ENCODE measurements around the gene FRMPD2. TPM values are rescaled to one million over a fixed set of nuclear protein-coding genes. Genes with fewer than 3 reads are reported as not detected.

The FRMPD2 gene
- total and polyA plus RNA-seq, 4 donors = 0.28 TPM; not detected in 3

DNA sequence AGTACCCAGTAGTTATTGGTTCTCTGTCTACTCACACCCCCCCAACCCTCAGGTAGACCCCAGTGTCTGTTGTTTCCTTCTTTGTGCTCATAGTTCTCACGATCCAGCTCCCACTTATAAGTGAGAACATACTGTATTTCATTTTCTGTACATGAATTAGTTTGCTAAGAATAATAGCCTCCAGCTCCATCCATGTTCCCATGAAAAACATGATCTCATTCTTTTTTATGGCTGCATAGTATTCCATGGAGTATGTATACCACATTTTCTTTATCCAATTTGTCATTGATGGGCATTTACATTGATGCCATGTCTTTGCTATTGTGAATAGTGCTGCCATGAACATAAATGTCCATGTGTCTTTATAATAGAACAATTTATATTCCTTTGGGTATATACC, 2.6 kb upstream of the FRMPD2 start:
- DNase-seq (ENCODE audit: low spot score) = no peak
- Histone ChIP-seq H3K27me3 (ENCODE audit: control insufficient read depth in 4 of 4, insufficient read depth in 4 of 4, low read length in 3 of 4) (no peaks in the 10 kb centered on the region), H3K4me1 (ENCODE audit: control insufficient read depth in 4 of 4, insufficient read depth in 4 of 4, low read length in 3 of 4) (no peaks in the 10 kb centered on the region), H3K4me3 (ENCODE audit: low read depth in 1 of 3, low read length in 3 of 3) (no peak overlapping the region), H3K36me3 (ENCODE audit: control insufficient read depth in 4 of 4, insufficient read depth in 3 of 4, low read depth in 1 of 4, low read length in 3 of 4) (no peaks in the 10 kb centered on the region), H3K9me3 (ENCODE audit: control insufficient read depth in 4 of 4, low read length in 3 of 4) (no peaks in the 10 kb centered on the region), H3K9ac (ENCODE audit: low read depth in 1 of 2, low read length in 2 of 2) (no peak overlapping the region), H3K27ac (ENCODE audit: low read depth in 1 of 2, low read length in 2 of 2) (no peak overlapping the region)
- WGBS = 94% methylated on average over 1 of the region's 1 CpG
- no peak for TF ChIP-seq EGR1 (IDR thresholded peaks at IDR 0.05; ENCODE audit: low read depth in 2 of 2)
- TF ChIP-seq FOXA2 (IDR thresholded peaks at IDR 0.05) = no peak
- TF ChIP-seq NR2F2 (IDR thresholded peaks at IDR 0.05) = no peak
- TF ChIP-seq, protein P1, sequence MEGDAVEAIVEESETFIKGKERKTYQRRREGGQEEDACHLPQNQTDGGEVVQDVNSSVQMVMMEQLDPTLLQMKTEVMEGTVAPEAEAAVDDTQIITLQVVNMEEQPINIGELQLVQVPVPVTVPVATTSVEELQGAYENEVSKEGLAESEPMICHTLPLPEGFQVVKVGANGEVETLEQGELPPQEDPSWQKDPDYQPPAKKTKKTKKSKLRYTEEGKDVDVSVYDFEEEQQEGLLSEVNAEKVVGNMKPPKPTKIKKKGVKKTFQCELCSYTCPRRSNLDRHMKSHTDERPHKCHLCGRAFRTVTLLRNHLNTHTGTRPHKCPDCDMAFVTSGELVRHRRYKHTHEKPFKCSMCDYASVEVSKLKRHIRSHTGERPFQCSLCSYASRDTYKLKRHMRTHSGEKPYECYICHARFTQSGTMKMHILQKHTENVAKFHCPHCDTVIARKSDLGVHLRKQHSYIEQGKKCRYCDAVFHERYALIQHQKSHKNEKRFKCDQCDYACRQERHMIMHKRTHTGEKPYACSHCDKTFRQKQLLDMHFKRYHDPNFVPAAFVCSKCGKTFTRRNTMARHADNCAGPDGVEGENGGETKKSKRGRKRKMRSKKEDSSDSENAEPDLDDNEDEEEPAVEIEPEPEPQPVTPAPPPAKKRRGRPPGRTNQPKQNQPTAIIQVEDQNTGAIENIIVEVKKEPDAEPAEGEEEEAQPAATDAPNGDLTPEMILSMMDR (IDR thresholded peaks at IDR 0.05; ENCODE audit: low read depth, low read length, missing input control) = no peak
- TF ChIP-seq HNF4A (conservative IDR thresholded peaks at IDR 0.05) = no peak
- TF ChIP-seq RXRA (IDR thresholded peaks at IDR 0.05) = no peak
- no peak for TF ChIP-seq TAF1 (conservative IDR thresholded peaks at IDR 0.05)
- TF ChIP-seq, protein P2, sequence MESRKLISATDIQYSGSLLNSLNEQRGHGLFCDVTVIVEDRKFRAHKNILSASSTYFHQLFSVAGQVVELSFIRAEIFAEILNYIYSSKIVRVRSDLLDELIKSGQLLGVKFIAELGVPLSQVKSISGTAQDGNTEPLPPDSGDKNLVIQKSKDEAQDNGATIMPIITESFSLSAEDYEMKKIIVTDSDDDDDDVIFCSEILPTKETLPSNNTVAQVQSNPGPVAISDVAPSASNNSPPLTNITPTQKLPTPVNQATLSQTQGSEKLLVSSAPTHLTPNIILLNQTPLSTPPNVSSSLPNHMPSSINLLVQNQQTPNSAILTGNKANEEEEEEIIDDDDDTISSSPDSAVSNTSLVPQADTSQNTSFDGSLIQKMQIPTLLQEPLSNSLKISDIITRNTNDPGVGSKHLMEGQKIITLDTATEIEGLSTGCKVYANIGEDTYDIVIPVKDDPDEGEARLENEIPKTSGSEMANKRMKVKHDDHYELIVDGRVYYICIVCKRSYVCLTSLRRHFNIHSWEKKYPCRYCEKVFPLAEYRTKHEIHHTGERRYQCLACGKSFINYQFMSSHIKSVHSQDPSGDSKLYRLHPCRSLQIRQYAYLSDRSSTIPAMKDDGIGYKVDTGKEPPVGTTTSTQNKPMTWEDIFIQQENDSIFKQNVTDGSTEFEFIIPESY (IDR thresholded peaks at IDR 0.05) = no peak
- TF ChIP-seq, protein P3, sequence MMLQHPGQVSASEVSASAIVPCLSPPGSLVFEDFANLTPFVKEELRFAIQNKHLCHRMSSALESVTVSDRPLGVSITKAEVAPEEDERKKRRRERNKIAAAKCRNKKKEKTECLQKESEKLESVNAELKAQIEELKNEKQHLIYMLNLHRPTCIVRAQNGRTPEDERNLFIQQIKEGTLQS (IDR thresholded peaks at IDR 0.05) = no peak
- TF ChIP-seq, protein P4, sequence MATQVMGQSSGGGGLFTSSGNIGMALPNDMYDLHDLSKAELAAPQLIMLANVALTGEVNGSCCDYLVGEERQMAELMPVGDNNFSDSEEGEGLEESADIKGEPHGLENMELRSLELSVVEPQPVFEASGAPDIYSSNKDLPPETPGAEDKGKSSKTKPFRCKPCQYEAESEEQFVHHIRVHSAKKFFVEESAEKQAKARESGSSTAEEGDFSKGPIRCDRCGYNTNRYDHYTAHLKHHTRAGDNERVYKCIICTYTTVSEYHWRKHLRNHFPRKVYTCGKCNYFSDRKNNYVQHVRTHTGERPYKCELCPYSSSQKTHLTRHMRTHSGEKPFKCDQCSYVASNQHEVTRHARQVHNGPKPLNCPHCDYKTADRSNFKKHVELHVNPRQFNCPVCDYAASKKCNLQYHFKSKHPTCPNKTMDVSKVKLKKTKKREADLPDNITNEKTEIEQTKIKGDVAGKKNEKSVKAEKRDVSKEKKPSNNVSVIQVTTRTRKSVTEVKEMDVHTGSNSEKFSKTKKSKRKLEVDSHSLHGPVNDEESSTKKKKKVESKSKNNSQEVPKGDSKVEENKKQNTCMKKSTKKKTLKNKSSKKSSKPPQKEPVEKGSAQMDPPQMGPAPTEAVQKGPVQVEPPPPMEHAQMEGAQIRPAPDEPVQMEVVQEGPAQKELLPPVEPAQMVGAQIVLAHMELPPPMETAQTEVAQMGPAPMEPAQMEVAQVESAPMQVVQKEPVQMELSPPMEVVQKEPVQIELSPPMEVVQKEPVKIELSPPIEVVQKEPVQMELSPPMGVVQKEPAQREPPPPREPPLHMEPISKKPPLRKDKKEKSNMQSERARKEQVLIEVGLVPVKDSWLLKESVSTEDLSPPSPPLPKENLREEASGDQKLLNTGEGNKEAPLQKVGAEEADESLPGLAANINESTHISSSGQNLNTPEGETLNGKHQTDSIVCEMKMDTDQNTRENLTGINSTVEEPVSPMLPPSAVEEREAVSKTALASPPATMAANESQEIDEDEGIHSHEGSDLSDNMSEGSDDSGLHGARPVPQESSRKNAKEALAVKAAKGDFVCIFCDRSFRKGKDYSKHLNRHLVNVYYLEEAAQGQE (IDR thresholded peaks at IDR 0.05) = no peak
- no peak for TF ChIP-seq SP1 (IDR thresholded peaks at IDR 0.05)
- TF ChIP-seq FOXA1 (IDR thresholded peaks at IDR 0.05) = no peak
- no peak for TF ChIP-seq GABPA (IDR thresholded peaks at IDR 0.05 in 1 of 2, conservative IDR thresholded peaks at IDR 0.05 in 1 of 2)
- no peak for TF ChIP-seq YY1 (IDR thresholded peaks at IDR 0.05)
- TF ChIP-seq, protein P5, sequence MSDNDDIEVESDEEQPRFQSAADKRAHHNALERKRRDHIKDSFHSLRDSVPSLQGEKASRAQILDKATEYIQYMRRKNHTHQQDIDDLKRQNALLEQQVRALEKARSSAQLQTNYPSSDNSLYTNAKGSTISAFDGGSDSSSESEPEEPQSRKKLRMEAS (IDR thresholded peaks at IDR 0.05) = no peak
- TF ChIP-seq JUND (IDR thresholded peaks at IDR 0.05) = no peak
- no peak for TF ChIP-seq HNF4G (IDR thresholded peaks at IDR 0.05)

DNA sequence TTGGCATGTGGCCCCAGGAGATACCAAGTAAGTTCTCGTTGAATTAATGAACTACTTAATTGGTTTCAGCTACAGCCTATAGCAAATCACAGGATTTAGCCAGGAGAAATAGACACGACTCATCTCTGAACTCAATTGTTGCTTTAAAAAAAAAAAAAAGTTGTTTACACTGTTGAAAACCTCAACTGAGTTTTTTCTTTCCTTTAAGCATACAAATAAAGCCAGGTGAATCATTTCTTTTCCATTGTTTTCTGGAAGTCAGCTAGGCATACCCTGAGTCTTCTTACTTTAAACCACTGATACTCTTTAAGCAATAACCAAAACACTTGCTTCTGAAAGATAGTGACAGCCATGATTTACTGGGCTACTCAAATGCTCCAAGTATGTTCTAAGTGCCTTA, 755 bp downstream of the FRMPD2 start:
- no peaks in the 10 kb centered on the region for H3K27me3 ChIP-seq (ENCODE audit: control insufficient read depth in 4 of 4, insufficient read depth in 4 of 4, low read length in 3 of 4)
- WGBS = 87% methylated on average over 2 of the region's 2 CpGs
- no peaks in the 10 kb centered on the region for H3K36me3 ChIP-seq (ENCODE audit: control insufficient read depth in 4 of 4, insufficient read depth in 3 of 4, low read depth in 1 of 4, low read length in 3 of 4)
- no peak overlapping the region for H3K9ac ChIP-seq (ENCODE audit: low read depth in 1 of 2, low read length in 2 of 2)
- no peaks in the 10 kb centered on the region for H3K4me1 ChIP-seq (ENCODE audit: control insufficient read depth in 4 of 4, insufficient read depth in 4 of 4, low read length in 3 of 4)
- H3K4me3 ChIP-seq (ENCODE audit: low read depth in 1 of 3, low read length in 3 of 3) = no peak overlapping the region
- H3K9me3 ChIP-seq (ENCODE audit: control insufficient read depth in 4 of 4, low read length in 3 of 4) = no peaks in the 10 kb centered on the region
- no peak for DNase-seq (ENCODE audit: low spot score)
- no peak overlapping the region for H3K27ac ChIP-seq (ENCODE audit: low read depth in 1 of 2, low read length in 2 of 2)
- TF ChIP-seq HNF4A (conservative IDR thresholded peaks at IDR 0.05) (no peak), NR2F2 (IDR thresholded peaks at IDR 0.05) (no peak), FOXA2 (IDR thresholded peaks at IDR 0.05) (no peak)
- TF ChIP-seq, protein P2 (IDR thresholded peaks at IDR 0.05) = no peak
- TF ChIP-seq, protein P4 (IDR thresholded peaks at IDR 0.05) = no peak
